Coronary artery (tissue), 2 donors: ENCODE results near the gene DET1.

Experiments
- DNase-seq: peaks from one replicate; pipeline ENCODE4 v3.0.0-alpha.2; 2017; ENCODE audit warnings: low spot score
- H3K27ac ChIP-seq, 2 donors: fragments of 200-600 bp; sonication (generic); one replicate each; pipeline ENCODE4 v1.5.1; 2016 to 2019
- H3K4me3 ChIP-seq: fragments of 200-600 bp; sonication (generic); 2 replicates; pipeline ENCODE4 v1.5.1; 2016; ENCODE audit warnings: mild to moderate bottlenecking, moderate library complexity
- CTCF ChIP-seq: fragments of 200-600 bp; sonication (generic); IDR thresholded peaks from one replicate; pipeline ENCODE4 v1.5.1; 2019; ENCODE audit warnings: antibody characterized with exemption

Gene DET1

GRCh38 chr15:88509321-88509720, 37.2 kb downstream of the DET1 start:
- TF ChIP-seq CTCF, result no peak
- H3K4me3 ChIP-seq, result no peak overlapping the region
- DNase-seq, result no peak
- no peak overlapping the region for H3K27ac ChIP-seq

GRCh38 chr15:88506628-88507027, 39.9 kb downstream of the DET1 start:
- H3K27ac ChIP-seq, result no peak overlapping the region
- no peak for TF ChIP-seq CTCF
- H3K4me3 ChIP-seq, result no peak overlapping the region
- DNase-seq, result no peak

- no peak for DNase-seq
- H3K27ac ChIP-seq, result no peak overlapping the region
- TF ChIP-seq CTCF, result no peak
- no peak overlapping the region for H3K4me3 ChIP-seq
Observed at GRCh38 chr15:88505721-88506120, 40.8 kb downstream of the DET1 start.

- H3K4me3 ChIP-seq, result no peak overlapping the region
- DNase-seq, result no peak
- no peak overlapping the region for H3K27ac ChIP-seq
- TF ChIP-seq CTCF, result no peak
Observed at GRCh38 chr15:88504445-88504844, 42.0 kb downstream of the DET1 start.

- DNase-seq, result no peak
- H3K4me3 ChIP-seq, result no peak overlapping the region
Observed at GRCh38 chr15:88498996-88499395, 47.5 kb downstream of the DET1 start.

GRCh38 chr15:88497109-88497765, 49.2 kb downstream of the DET1 start:
- TF ChIP-seq CTCF, result no peak
- no peak for DNase-seq
- no peak overlapping the region for H3K27ac ChIP-seq
- H3K4me3 ChIP-seq, result no peak overlapping the region

More at GRCh38 chr15:88498996-88499395, 47.5 kb downstream of the DET1 start:
- H3K27ac ChIP-seq, result no peak overlapping the region
- TF ChIP-seq CTCF, result no peak

GRCh38 chr15:88493844-88494243, 52.6 kb downstream of the DET1 start:
- H3K27ac ChIP-seq, result no peak overlapping the region
- no peak overlapping the region for H3K4me3 ChIP-seq
- no peak for DNase-seq
- TF ChIP-seq CTCF, result no peak
